WERI-Rb-1 (cell line): ENCODE data around the gene TAF6L.
"Not testable (repeated sequence)": the region's sequence is repeated elsewhere in the genome, so short reads cannot be mapped to it uniquely, and the experiment has no call there.

ENCODE experiments used
- DNase-seq: peaks from one replicate; pipeline ENCODE4 v3.0.0-alpha.2; 2020
- H3K27ac ChIP-seq: fragments of 250-450 bp; sonication (Bioruptor Pico); 2 replicates; pipeline ENCODE4 v1.5.1; 2020; ENCODE audit warnings: mild to moderate bottlenecking, moderate library complexity
- H3K27me3 ChIP-seq: fragments of 250-450 bp; sonication (Bioruptor Pico); 2 replicates; pipeline ENCODE4 v1.5.1; 2021; ENCODE audit warnings: mild to moderate bottlenecking, low read depth, moderate library complexity; ENCODE audit not compliant: insufficient read depth, severe bottlenecking
- H3K36me3 ChIP-seq: fragments of 250-450 bp; sonication (Bioruptor Pico); 2 replicates; pipeline ENCODE4 v1.5.1; 2020; ENCODE audit warnings: mild to moderate bottlenecking, moderate library complexity
- H3K4me3 ChIP-seq: 2 replicates; pipeline ENCODE4 v1.5.1; 2011; ENCODE audit warnings: low read depth, mild to moderate bottlenecking, control low read depth, low read length
- H3K9me3 ChIP-seq: fragments of 250-450 bp; sonication (Bioruptor Pico); 2 replicates; pipeline ENCODE4 v1.5.1; 2021; ENCODE audit warnings: mild to moderate bottlenecking, moderate library complexity; ENCODE audit not compliant: severe bottlenecking
- CTCF ChIP-seq: IDR thresholded peaks from 2 replicates; pipeline ENCODE4 v1.5.1; 2011; ENCODE audit warnings: low read depth, mild to moderate bottlenecking, control low read depth, inconsistent platforms, low read length

The TAF6L gene

DNA sequence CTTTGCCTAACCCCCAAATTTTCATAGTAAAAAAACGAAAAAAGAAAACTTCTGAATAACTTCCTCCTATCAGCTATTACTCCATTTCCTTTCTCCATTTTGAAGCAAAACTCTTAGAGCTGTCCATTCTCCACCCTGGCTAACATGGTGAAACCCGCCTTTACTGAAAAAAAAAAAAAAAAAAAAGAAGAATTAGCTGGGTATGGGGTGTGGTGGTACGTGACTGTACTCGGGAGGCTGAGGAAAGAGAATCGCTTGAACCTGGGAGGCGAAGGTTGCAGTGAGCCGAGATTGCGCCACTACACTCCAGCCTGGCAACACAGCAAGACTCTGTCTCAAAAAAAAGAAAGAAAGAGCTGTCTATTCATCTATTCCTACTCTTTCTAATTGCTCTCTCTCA, 45.4 kb downstream of the TAF6L start:
- no peak overlapping the region for H3K4me3 ChIP-seq
- DNase-seq: no peak
- no peaks in the 10 kb centered on the region for H3K9me3 ChIP-seq
- H3K27ac ChIP-seq: no peak overlapping the region
- no peak for TF ChIP-seq CTCF
- H3K36me3 ChIP-seq: peaks cover 31% of the 10 kb centered on the region
- no peaks in the 10 kb centered on the region for H3K27me3 ChIP-seq

DNA sequence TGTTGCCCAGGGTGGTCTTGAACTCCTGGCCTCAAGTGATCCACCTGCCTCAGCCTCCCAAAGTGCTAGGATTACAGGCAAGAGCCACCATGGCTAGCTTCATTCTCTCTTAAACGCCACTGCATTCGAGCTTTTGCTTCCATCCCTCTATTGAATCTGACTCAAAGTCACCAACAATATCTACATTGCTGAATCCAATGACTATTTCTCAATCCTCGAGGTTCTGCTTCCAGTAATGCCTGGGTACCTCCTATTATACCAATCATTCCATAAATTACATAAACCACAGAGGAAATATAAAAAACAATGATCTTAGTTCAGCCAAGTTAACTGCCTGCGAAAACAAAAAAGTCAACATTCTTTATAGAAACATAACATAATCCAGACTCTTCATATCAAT, 45.9 kb downstream of the TAF6L start:
- peaks cover 37% of the 10 kb centered on the region for H3K36me3 ChIP-seq
- no peak for DNase-seq
- no peaks in the 10 kb centered on the region for H3K9me3 ChIP-seq
- H3K27me3 ChIP-seq: no peaks in the 10 kb centered on the region
- no peak overlapping the region for H3K27ac ChIP-seq
- no peak for TF ChIP-seq CTCF
- H3K4me3 ChIP-seq: no peak overlapping the region

GRCh38 chr11:62823677-62824076, 52.5 kb downstream of the TAF6L start:
- DNase-seq: no peak
- Histone ChIP-seq H3K9me3 (no peaks in the 10 kb centered on the region), H3K36me3 (peaks cover 74% of the 10 kb centered on the region), H3K27ac (no peak overlapping the region), H3K4me3 (no peak overlapping the region), H3K27me3 (no peaks in the 10 kb centered on the region)
- TF ChIP-seq CTCF: no peak

DNA sequence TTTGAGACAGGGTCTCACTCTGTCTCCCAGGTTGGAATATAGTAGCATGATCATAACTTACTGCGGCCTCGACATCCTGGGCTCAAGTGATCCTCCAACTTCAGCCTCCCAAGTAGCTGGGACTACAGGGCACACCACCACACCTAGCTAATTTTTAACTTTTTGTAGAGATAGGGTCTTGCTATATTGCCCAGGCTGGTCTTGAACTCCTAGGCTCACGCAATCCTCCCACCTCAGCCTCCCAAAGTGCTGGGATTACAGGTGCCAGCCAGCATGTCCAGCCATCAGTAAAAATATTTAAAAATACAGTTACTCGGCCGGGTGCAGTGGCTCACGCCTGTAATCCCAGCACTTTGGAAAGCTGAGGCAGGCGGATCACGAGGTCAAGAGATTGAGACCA, 56.9 kb downstream of the TAF6L start:
- H3K27me3 ChIP-seq, H3K27ac ChIP-seq: not testable (repeated sequence)
- peaks cover 59% of the 10 kb centered on the region for H3K36me3 ChIP-seq

GRCh38 chr11:62830904-62831519, 59.8 kb downstream of the TAF6L start:
- no peak for DNase-seq
- H3K36me3 ChIP-seq: peaks cover 54% of the 10 kb centered on the region
- H3K4me3 ChIP-seq: peak overlapping the region; percentile 68
- no peaks in the 10 kb centered on the region for H3K27me3 ChIP-seq
- no peak for TF ChIP-seq CTCF
- no peaks in the 10 kb centered on the region for H3K9me3 ChIP-seq
- H3K27ac ChIP-seq: peak overlapping the region; percentile 85

More for the DNA sequence above, 56.9 kb downstream of the TAF6L start:
- DNase-seq, H3K4me3 ChIP-seq, H3K9me3 ChIP-seq: not testable (repeated sequence)

DNA sequence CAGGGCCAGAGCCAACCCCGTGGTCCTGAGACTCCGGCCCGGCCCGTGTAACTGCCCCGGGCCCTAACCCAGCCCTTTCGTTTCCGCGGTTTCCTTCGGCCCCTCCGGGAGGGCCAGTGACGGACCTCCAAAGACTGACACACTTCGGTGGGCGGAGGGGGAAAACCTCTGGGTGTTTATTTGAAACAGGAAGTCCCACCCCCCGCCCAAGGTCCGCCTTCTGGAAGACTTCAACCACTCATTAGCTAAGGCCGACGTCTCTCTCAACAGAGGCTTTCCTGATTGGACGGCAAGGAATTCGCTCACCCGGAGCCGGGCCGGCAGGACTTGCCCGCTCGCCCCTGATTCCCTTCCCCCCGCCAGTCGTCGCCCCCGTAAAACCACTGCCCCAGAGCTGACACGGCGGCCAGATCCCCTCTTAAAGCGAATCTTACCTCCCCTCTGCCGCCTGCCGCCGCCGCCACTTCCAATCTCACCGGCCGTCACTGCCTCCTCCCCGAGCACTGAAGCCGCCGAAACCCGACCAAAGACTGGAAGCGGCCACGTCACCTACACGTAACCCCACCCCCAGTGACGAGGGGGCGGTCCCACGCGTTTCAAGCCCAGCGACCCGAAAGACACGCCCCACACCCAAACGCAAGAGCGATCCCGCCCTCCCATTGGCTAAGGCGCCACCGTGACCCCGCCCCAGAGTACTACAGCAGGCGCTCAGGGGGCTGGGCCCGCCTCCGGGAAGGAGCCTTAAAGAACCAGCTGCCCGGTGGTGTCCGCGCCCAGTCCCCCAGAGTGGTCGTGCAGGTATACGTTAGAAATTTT, 60.5 kb downstream of the TAF6L start, which contains the start of gene STX5:
Gene STX5, minus strand, starts transcription at position 532 of the 816 bp plus-strand sequence. CDS start 808 bp downstream, outside the sequence.
- Histone ChIP-seq H3K27me3 (no peaks in the 10 kb centered on the region), H3K4me3 (peak within 1 kb of the TSS; percentile 68), H3K36me3 (peaks cover 54% of the 10 kb centered on the region), H3K9me3 (no peaks in the 10 kb centered on the region), H3K27ac (peak within 1 kb of the TSS; percentile 85)
- DNase-seq: peak; percentile 99
- no peak for TF ChIP-seq CTCF
